DOHH2 (cell line): ENCODE results near the gene HOXB3.

Source experiments
- CTCF ChIP-seq: fragments of 200-600 bp; sonication (generic); IDR thresholded peaks from one replicate; pipeline ENCODE4 v1.5.1; 2014; ENCODE audit warnings: antibody characterized with exemption, mild to moderate bottlenecking, low read depth, low read length; ENCODE audit not compliant: poor library complexity, severe bottlenecking
- EZH2phosphoT487 ChIP-seq: fragments of 200-600 bp; sonication (generic); IDR thresholded peaks from 2 replicates; pipeline ENCODE4 v1.6.1; 2017; ENCODE audit warnings: borderline replicate concordance, mild to moderate bottlenecking, antibody characterized with exemption, low read length, moderate library complexity, mixed read lengths

GRCh38 chr17:48500435-48501426 lies 89.3 kb downstream of the HOXB3 start:
- TF ChIP-seq EZH2phosphoT487 (no peak), CTCF (no peak)
